Measurements from ENCODE around the gene TXNDC2. TPM values are rescaled to one million over a fixed set of nuclear protein-coding genes. Genes with fewer than 3 reads are reported as not detected.

Gene TXNDC2
- total and polyA plus RNA-seq, 10 of the 15 experiments (the other 5 are each of a cell fraction or from before 2014, with no cell fraction given) = 0.04 to 0.07 (median 0.06) TPM; not detected in 7

DNA sequence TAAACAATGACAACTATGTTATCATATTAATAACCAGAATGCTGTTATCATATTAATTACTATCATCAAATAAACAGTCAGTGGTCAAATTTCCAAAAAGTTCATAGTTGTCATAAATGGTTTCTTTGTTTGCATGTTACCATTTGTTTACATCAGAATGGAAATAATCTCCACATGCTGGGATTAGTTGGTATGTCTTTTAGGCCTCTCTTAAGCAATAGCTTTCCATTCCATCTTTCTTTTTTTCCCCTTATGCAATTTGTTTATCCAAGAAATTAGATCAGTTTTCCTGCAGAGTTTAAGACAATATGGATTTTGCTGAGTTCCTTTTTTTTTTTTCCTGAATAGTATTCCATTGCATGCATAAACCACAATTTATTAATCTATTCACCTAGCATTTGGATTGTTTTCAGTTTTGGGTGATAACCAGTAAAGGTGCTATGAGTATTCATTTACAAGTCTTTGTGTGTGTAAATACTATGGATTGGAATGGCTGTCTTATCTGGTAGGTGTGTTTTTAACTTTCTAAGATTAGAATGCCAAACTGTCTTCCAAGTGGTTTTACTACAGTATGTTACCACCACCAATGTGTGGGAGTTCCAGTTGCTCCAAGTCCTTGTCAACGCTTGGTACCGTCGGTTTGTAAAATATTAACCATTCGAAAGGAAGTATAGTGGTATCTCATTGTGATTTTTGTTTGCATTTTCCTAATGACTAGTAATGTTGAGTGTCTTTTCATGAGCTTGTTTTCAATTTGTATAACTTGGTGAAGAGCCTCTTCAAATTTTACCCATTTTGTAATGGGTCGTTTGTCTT lies 33.3 kb upstream of the TXNDC2 start:
- CTCF ChIA-PET = no interaction called here
- intact Hi-C loops (cut with micrococcal nuclease; ENCODE audit: unreplicated experiment) (no loop called here), in situ Hi-C loops (cut with MboI) (no loop called here)
- Histone ChIP-seq H3K9me3 (replicated peaks; ENCODE audit: control insufficient read depth, insufficient read depth, low read length) (no peaks in the 10 kb centered on the region), H3K27me3 (replicated peaks in 1 of 2; ENCODE audit: control insufficient read depth in 2 of 2, insufficient read depth in 2 of 2, low read length in 1 of 2) (no peaks in the 10 kb centered on the region), H3K4me1 (ENCODE audit: control insufficient read depth, insufficient read depth, low read length) (no peaks in the 10 kb centered on the region), H3K27ac (ENCODE audit: control insufficient read depth, insufficient read depth) (no peak overlapping the region), H3K79me2 (ENCODE audit: control insufficient read depth, insufficient read depth, low read length) (no peaks in the 10 kb centered on the region), H4K20me1 (ENCODE audit: control insufficient read depth, insufficient read depth) (no peaks in the 10 kb centered on the region), H3K4me2 (ENCODE audit: control insufficient read depth, insufficient read depth) (no peak overlapping the region), H3K4me3 (no peak overlapping the region), H3K9ac (ENCODE audit: control insufficient read depth, insufficient read depth, low read length) (no peak overlapping the region), H3K36me3 (ENCODE audit: control insufficient read depth in 2 of 2, insufficient read depth in 2 of 2, low read length in 1 of 2) (no peaks in the 10 kb centered on the region), H2AFZ (ENCODE audit: control insufficient read depth, low read depth, low read length) (no peak overlapping the region)
- SMC1A ChIA-PET (ENCODE audit: uncharacterized antibody, unreplicated experiment) = interaction anchor here (0.6 kb wide), 1 partner anchor 74 kb away, joined by 3 read pairs; no protein-coding TSS in a partner anchor
- POLR2A ChIA-PET = no interaction called here
- FAIRE-seq (no peak), DNase-seq (ENCODE audit: low read depth, low spot score) (no peak), ATAC-seq (no peak)
- TF ChIP-seq TCF12 (IDR thresholded peaks at IDR 0.05; ENCODE audit: low read depth, low read length) = no peak
- TF ChIP-seq, protein P1, sequence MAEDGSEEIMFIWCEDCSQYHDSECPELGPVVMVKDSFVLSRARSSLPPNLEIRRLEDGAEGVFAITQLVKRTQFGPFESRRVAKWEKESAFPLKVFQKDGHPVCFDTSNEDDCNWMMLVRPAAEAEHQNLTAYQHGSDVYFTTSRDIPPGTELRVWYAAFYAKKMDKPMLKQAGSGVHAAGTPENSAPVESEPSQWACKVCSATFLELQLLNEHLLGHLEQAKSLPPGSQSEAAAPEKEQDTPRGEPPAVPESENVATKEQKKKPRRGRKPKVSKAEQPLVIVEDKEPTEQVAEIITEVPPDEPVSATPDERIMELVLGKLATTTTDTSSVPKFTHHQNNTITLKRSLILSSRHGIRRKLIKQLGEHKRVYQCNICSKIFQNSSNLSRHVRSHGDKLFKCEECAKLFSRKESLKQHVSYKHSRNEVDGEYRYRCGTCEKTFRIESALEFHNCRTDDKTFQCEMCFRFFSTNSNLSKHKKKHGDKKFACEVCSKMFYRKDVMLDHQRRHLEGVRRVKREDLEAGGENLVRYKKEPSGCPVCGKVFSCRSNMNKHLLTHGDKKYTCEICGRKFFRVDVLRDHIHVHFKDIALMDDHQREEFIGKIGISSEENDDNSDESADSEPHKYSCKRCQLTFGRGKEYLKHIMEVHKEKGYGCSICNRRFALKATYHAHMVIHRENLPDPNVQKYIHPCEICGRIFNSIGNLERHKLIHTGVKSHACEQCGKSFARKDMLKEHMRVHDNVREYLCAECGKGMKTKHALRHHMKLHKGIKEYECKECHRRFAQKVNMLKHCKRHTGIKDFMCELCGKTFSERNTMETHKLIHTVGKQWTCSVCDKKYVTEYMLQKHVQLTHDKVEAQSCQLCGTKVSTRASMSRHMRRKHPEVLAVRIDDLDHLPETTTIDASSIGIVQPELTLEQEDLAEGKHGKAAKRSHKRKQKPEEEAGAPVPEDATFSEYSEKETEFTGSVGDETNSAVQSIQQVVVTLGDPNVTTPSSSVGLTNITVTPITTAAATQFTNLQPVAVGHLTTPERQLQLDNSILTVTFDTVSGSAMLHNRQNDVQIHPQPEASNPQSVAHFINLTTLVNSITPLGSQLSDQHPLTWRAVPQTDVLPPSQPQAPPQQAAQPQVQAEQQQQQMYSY (CRISPR knock-in tag; IDR thresholded peaks at IDR 0.05) = no peak
- TF ChIP-seq, protein P2, sequence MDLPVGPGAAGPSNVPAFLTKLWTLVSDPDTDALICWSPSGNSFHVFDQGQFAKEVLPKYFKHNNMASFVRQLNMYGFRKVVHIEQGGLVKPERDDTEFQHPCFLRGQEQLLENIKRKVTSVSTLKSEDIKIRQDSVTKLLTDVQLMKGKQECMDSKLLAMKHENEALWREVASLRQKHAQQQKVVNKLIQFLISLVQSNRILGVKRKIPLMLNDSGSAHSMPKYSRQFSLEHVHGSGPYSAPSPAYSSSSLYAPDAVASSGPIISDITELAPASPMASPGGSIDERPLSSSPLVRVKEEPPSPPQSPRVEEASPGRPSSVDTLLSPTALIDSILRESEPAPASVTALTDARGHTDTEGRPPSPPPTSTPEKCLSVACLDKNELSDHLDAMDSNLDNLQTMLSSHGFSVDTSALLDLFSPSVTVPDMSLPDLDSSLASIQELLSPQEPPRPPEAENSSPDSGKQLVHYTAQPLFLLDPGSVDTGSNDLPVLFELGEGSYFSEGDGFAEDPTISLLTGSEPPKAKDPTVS (IDR thresholded peaks at IDR 0.05; ENCODE audit: low read depth, low read length) = no peak
- TF ChIP-seq FOXK2 (IDR thresholded peaks at IDR 0.05) = no peak
- no peak for TF ChIP-seq MEF2A (IDR thresholded peaks at IDR 0.05; ENCODE audit: insufficient read depth, low read depth, low read length)
- no peak for TF ChIP-seq TBL1XR1 (IDR thresholded peaks at IDR 0.05; ENCODE audit: low read depth, low read length)
- no peak for TF ChIP-seq GATAD2B (conservative IDR thresholded peaks at IDR 0.05; ENCODE audit: low read depth)
- no peak for TF ChIP-seq NR2C2 (IDR thresholded peaks at IDR 0.05; ENCODE audit: borderline replicate concordance, control insufficient read depth, insufficient read length, low read depth)
- TF ChIP-seq, protein P3, sequence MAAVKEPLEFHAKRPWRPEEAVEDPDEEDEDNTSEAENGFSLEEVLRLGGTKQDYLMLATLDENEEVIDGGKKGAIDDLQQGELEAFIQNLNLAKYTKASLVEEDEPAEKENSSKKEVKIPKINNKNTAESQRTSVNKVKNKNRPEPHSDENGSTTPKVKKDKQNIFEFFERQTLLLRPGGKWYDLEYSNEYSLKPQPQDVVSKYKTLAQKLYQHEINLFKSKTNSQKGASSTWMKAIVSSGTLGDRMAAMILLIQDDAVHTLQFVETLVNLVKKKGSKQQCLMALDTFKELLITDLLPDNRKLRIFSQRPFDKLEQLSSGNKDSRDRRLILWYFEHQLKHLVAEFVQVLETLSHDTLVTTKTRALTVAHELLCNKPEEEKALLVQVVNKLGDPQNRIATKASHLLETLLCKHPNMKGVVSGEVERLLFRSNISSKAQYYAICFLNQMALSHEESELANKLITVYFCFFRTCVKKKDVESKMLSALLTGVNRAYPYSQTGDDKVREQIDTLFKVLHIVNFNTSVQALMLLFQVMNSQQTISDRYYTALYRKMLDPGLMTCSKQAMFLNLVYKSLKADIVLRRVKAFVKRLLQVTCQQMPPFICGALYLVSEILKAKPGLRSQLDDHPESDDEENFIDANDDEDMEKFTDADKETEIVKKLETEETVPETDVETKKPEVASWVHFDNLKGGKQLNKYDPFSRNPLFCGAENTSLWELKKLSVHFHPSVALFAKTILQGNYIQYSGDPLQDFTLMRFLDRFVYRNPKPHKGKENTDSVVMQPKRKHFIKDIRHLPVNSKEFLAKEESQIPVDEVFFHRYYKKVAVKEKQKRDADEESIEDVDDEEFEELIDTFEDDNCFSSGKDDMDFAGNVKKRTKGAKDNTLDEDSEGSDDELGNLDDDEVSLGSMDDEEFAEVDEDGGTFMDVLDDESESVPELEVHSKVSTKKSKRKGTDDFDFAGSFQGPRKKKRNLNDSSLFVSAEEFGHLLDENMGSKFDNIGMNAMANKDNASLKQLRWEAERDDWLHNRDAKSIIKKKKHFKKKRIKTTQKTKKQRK (IDR thresholded peaks at IDR 0.05; ENCODE audit: low read depth, low read length) = no peak
- no peak for TF ChIP-seq EZH2 (IDR thresholded peaks at IDR 0.05; ENCODE audit: borderline replicate concordance, control insufficient read depth, low read depth, low read length)
- no peak for TF ChIP-seq RELA (IDR thresholded peaks at IDR 0.05; ENCODE audit: borderline replicate concordance, partially characterized antibody)
- no peak for TF ChIP-seq STAT1 (conservative IDR thresholded peaks at IDR 0.05)
- TF ChIP-seq IKZF2 (IDR thresholded peaks at IDR 0.05) = no peak
- WGBS (ENCODE audit: insufficient coverage, insufficient replicate concordance, low lambda C conversion rate, missing lambda C conversion rate) = 87% methylated on average over 5 of the region's 5 CpGs
- BruUV-seq (replicated peaks) = no TSS peak
- RAD21 ChIA-PET (ENCODE audit: unreplicated experiment) = no interaction called here
